Measurements from ENCODE around the gene TST. TPM values are rescaled to one million over a fixed set of nuclear protein-coding genes. Genes with fewer than 3 reads are reported as not detected.

The TST gene
- total and polyA plus RNA-seq, 10 of the 15 experiments (the other 5 are each of a cell fraction or from before 2014, with no cell fraction given) = 2.4 to 24.6 (median 10.4) TPM

DNA sequence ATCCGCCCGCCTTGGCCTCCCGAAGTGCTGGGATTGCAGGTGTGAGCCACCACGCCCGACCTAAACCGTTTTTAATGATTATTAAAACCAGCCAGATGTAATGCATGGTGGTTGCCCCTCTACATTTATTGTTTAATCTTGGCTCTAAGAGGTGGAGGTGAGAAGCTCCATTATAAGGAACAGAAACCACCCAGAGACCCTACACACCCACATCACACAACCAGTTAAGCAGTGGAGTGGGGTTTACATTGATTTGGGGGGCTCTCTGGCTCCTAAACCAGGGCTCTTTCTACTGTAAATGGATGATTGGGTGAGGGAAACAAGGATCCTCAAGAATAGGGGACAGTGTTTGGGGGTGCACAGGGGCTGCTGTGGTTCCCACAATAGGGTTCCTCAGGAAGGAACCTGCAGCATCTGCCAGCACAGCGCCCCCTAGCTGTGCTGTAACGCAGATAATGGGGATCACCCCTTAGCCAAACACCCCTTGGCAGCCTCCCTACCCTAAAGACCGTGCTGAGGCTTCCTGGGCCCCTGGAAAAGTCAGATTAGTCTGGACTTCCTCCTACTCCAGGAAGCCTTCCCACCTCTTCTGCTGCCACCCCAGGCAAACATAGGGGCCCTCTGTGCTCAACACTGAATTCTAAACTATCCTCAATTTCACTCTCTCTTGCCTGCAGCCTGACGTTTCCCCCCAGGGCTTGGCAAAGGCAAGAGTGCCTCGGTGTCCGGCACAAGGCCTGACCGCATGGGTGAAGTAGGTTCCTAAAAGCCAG, 2.6 kb upstream of the TST start (continued):
- TF ChIP-seq, protein P1, sequence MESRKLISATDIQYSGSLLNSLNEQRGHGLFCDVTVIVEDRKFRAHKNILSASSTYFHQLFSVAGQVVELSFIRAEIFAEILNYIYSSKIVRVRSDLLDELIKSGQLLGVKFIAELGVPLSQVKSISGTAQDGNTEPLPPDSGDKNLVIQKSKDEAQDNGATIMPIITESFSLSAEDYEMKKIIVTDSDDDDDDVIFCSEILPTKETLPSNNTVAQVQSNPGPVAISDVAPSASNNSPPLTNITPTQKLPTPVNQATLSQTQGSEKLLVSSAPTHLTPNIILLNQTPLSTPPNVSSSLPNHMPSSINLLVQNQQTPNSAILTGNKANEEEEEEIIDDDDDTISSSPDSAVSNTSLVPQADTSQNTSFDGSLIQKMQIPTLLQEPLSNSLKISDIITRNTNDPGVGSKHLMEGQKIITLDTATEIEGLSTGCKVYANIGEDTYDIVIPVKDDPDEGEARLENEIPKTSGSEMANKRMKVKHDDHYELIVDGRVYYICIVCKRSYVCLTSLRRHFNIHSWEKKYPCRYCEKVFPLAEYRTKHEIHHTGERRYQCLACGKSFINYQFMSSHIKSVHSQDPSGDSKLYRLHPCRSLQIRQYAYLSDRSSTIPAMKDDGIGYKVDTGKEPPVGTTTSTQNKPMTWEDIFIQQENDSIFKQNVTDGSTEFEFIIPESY (IDR thresholded peaks at IDR 0.05) = no peak
- no peak for TF ChIP-seq PKNOX1 (IDR thresholded peaks at IDR 0.05)
- TF ChIP-seq IKZF1 (conservative IDR thresholded peaks at IDR 0.05) = peak; percentile 36; the same call in 1 of the 2 replicates
- TF ChIP-seq MYB (IDR thresholded peaks at IDR 0.05; ENCODE audit: borderline replicate concordance, low read depth, low read length) = no peak
- TF ChIP-seq NFYB (IDR thresholded peaks at IDR 0.05; ENCODE audit: insufficient read depth, low read depth, low read length) = no peak
- no peak for TF ChIP-seq TBL1XR1 (IDR thresholded peaks at IDR 0.05; ENCODE audit: low read depth, low read length)
- TF ChIP-seq NFXL1 (IDR thresholded peaks at IDR 0.05; ENCODE audit: borderline replicate concordance) = no peak
- TF ChIP-seq, protein P2, sequence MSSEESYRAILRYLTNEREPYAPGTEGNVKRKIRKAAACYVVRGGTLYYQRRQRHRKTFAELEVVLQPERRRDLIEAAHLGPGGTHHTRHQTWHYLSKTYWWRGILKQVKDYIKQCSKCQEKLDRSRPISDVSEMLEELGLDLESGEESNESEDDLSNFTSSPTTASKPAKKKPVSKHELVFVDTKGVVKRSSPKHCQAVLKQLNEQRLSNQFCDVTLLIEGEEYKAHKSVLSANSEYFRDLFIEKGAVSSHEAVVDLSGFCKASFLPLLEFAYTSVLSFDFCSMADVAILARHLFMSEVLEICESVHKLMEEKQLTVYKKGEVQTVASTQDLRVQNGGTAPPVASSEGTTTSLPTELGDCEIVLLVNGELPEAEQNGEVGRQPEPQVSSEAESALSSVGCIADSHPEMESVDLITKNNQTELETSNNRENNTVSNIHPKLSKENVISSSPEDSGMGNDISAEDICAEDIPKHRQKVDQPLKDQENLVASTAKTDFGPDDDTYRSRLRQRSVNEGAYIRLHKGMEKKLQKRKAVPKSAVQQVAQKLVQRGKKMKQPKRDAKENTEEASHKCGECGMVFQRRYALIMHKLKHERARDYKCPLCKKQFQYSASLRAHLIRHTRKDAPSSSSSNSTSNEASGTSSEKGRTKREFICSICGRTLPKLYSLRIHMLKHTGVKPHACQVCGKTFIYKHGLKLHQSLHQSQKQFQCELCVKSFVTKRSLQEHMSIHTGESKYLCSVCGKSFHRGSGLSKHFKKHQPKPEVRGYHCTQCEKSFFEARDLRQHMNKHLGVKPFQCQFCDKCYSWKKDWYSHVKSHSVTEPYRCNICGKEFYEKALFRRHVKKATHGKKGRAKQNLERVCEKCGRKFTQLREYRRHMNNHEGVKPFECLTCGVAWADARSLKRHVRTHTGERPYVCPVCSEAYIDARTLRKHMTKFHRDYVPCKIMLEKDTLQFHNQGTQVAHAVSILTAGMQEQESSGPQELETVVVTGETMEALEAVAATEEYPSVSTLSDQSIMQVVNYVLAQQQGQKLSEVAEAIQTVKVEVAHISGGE (CRISPR knock-in tag; IDR thresholded peaks at IDR 0.05) = peak; percentile 27; the same call in 1 of the 2 replicates
- TF ChIP-seq HDAC2 (IDR thresholded peaks at IDR 0.05) = no peak
- no peak for TF ChIP-seq CEBPB (IDR thresholded peaks at IDR 0.05; ENCODE audit: borderline replicate concordance in 1 of 2, low read depth in 2 of 2, low read length in 2 of 2)
- TF ChIP-seq FOS (IDR thresholded peaks at IDR 0.05; ENCODE audit: borderline replicate concordance, extremely low read depth, insufficient read length) = no peak
- no peak for TF ChIP-seq NRF1 (conservative IDR thresholded peaks at IDR 0.05; ENCODE audit: low read depth, low read length)
- no peak for TF ChIP-seq ZBTB40 (IDR thresholded peaks at IDR 0.05; ENCODE audit: borderline replicate concordance)
- TF ChIP-seq, protein P3, sequence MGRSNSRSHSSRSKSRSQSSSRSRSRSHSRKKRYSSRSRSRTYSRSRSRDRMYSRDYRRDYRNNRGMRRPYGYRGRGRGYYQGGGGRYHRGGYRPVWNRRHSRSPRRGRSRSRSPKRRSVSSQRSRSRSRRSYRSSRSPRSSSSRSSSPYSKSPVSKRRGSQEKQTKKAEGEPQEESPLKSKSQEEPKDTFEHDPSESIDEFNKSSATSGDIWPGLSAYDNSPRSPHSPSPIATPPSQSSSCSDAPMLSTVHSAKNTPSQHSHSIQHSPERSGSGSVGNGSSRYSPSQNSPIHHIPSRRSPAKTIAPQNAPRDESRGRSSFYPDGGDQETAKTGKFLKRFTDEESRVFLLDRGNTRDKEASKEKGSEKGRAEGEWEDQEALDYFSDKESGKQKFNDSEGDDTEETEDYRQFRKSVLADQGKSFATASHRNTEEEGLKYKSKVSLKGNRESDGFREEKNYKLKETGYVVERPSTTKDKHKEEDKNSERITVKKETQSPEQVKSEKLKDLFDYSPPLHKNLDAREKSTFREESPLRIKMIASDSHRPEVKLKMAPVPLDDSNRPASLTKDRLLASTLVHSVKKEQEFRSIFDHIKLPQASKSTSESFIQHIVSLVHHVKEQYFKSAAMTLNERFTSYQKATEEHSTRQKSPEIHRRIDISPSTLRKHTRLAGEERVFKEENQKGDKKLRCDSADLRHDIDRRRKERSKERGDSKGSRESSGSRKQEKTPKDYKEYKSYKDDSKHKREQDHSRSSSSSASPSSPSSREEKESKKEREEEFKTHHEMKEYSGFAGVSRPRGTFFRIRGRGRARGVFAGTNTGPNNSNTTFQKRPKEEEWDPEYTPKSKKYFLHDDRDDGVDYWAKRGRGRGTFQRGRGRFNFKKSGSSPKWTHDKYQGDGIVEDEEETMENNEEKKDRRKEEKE (IDR thresholded peaks at IDR 0.05) = no peak
- 0 out of 2 replicates have a peak, but pooled peaks have one; percentile 38 for TF ChIP-seq SMARCA5 (IDR thresholded peaks at IDR 0.05)
